GM19043 (cell line): ENCODE data around the gene COX19.
"Not testable (repeated sequence)": the region's sequence is repeated elsewhere in the genome, so short reads cannot be mapped to it uniquely, and the experiment has no call there.

Source experiments
- ATAC-seq: cut with Tn5 transposase; IDR thresholded peaks from one replicate; pipeline ENCODE4 v1.9.1; 2021; ENCODE audit warnings: low read depth; ENCODE audit not compliant: unreplicated experiment

Gene COX19

GRCh38 chr7:1011297-1012003, 36.1 kb upstream of the COX19 start:
- ATAC-seq = no peak

- no peak for ATAC-seq
These were observed 34.9 kb upstream of the COX19 start for GRCh38 chr7:1010226-1010625.

- ATAC-seq = no peak
These were observed 34.4 kb upstream of the COX19 start for GRCh38 chr7:1009747-1010146.

GRCh38 chr7:1008733-1009363, 33.5 kb upstream of the COX19 start:
- no peak for ATAC-seq

GRCh38 chr7:1007901-1008300, 32.6 kb upstream of the COX19 start:
- ATAC-seq = no peak

- no peak for ATAC-seq
These were observed 30.0 kb upstream of the COX19 start for GRCh38 chr7:1005303-1005702.

GRCh38 chr7:1004018-1004852, 28.9 kb upstream of the COX19 start:
- no peak for ATAC-seq

GRCh38 chr7:1002445-1002844, 27.1 kb upstream of the COX19 start:
- ATAC-seq = not testable (repeated sequence)

- ATAC-seq = not testable (repeated sequence)
These were observed 26.7 kb upstream of the COX19 start for GRCh38 chr7:1002026-1002425.

- not testable (repeated sequence) for ATAC-seq
These were observed 25.9 kb upstream of the COX19 start for GRCh38 chr7:1001069-1001770.

GRCh38 chr7:999941-1000935, 24.9 kb upstream of the COX19 start:
- ATAC-seq = no peak

GRCh38 chr7:999149-999879, 24.0 kb upstream of the COX19 start:
- ATAC-seq = no peak

GRCh38 chr7:997404-998395, 22.4 kb upstream of the COX19 start:
- no peak for ATAC-seq

GRCh38 chr7:996079-996872, 20.9 kb upstream of the COX19 start:
- ATAC-seq = no peak

- no peak for ATAC-seq
These were observed 20.2 kb upstream of the COX19 start for GRCh38 chr7:995571-995970.

GRCh38 chr7:994592-995308, 19.4 kb upstream of the COX19 start:
- no peak for ATAC-seq
